Measurements from ENCODE around the gene NPB.

The NPB gene

GRCh38 chr17:81867170-81867990, 34.7 kb upstream of the NPB start (continued):
- 0 out of 2 replicates have a peak, but pooled peaks have one; percentile 16 for TF ChIP-seq ZBTB11 (tag by site-specific recombination; conservative IDR thresholded peaks at IDR 0.05; ENCODE audit: low read depth)
- TF ChIP-seq ZNF148 (tag by site-specific recombination; IDR thresholded peaks at IDR 0.05; ENCODE audit: borderline replicate concordance), result no peak
- TF ChIP-seq ZNF768 (tag by site-specific recombination; IDR thresholded peaks at IDR 0.05), result no peak
- peak; percentile 40 for TF ChIP-seq ZEB2 (tag by site-specific recombination; IDR thresholded peaks at IDR 0.05)
- TF ChIP-seq WT1 (tag by site-specific recombination; IDR thresholded peaks at IDR 0.05), result peak; percentile 57
- 0 out of 2 replicates have a peak, but pooled peaks have one; percentile 10 for TF ChIP-seq ZNF423 (tag by site-specific recombination; IDR thresholded peaks at IDR 0.05)
- TF ChIP-seq ZNF558 (tag by site-specific recombination; IDR thresholded peaks at IDR 0.05), result no peak
- no peak for TF ChIP-seq PRDM6 (tag by site-specific recombination; IDR thresholded peaks at IDR 0.05)
- TF ChIP-seq SCRT2 (tag by site-specific recombination; IDR thresholded peaks at IDR 0.05), result peak; percentile 55
- no peak for TF ChIP-seq ZNF561 (tag by site-specific recombination; IDR thresholded peaks at IDR 0.05; ENCODE audit: borderline replicate concordance)
- TF ChIP-seq ZNF600 (tag by site-specific recombination; IDR thresholded peaks at IDR 0.05), result peak; percentile 56; the same call in 1 of the 2 replicates
- no peak for TF ChIP-seq CTCF (tag by site-specific recombination; IDR thresholded peaks at IDR 0.05)
- TF ChIP-seq ZNF585B (tag by site-specific recombination; IDR thresholded peaks at IDR 0.05), result no peak
- no peak for TF ChIP-seq ZNF223 (tag by site-specific recombination; IDR thresholded peaks at IDR 0.05)
- no peak for TF ChIP-seq ZNF214 (tag by site-specific recombination; IDR thresholded peaks at IDR 0.05; ENCODE audit: borderline replicate concordance)
- no peak for TF ChIP-seq ATF2 (tag by site-specific recombination; IDR thresholded peaks at IDR 0.05; ENCODE audit: low read depth)
- peak; percentile 98 for TF ChIP-seq OSR2 (tag by site-specific recombination; IDR thresholded peaks at IDR 0.05)
- no peak for TF ChIP-seq ZNF549 (tag by site-specific recombination; IDR thresholded peaks at IDR 0.05)
- no peak for TF ChIP-seq GFI1B (tag by site-specific recombination; IDR thresholded peaks at IDR 0.05)
- 0 out of 2 replicates have a peak, but pooled peaks have one; percentile 24 for TF ChIP-seq SP7 (tag by site-specific recombination; IDR thresholded peaks at IDR 0.05)
- TF ChIP-seq ZBTB44 (tag by site-specific recombination; IDR thresholded peaks at IDR 0.05), result no peak
- no peak for TF ChIP-seq ZNF10 (tag by site-specific recombination; IDR thresholded peaks at IDR 0.05)
- peak; percentile 12; the same call in 1 of the 2 replicates for TF ChIP-seq EGR2 (tag by site-specific recombination; IDR thresholded peaks at IDR 0.05; ENCODE audit: low read depth)
- TF ChIP-seq ZNF280C (tag by site-specific recombination; IDR thresholded peaks at IDR 0.05), result no peak
